Measurements from ENCODE around the gene CDY2A. TPM values are rescaled to one million over a fixed set of nuclear protein-coding genes. Genes with fewer than 3 reads are reported as not detected.
"Not testable (repeated sequence)": the region's sequence is repeated elsewhere in the genome, so short reads cannot be mapped to it uniquely, and the experiment has no call there.

The CDY2A gene
- total RNA-seq = not detected in 2 replicates
- long read RNA-seq = 0 reads

GRCh38 chrY:18025487-18025886 is at the start of gene CDY2A:
Gene CDY2A, plus strand, starts transcription at chrY:18025787. Its CDS starts 328 bp downstream, at chrY:18026115.
- not testable (repeated sequence) for H3K4me1 Mint-ChIP-seq (ENCODE audit: unreplicated experiment); H3K27ac Mint-ChIP-seq (ENCODE audit: unreplicated experiment); H3K27me3 Mint-ChIP-seq (ENCODE audit: unreplicated experiment); H3K36me3 Mint-ChIP-seq (ENCODE audit: unreplicated experiment); H3K9me3 Mint-ChIP-seq (ENCODE audit: unreplicated experiment); H3K4me3 Mint-ChIP-seq (ENCODE audit: unreplicated experiment); DNase-seq (ENCODE audit: extremely low spot score, unreplicated experiment)

- not testable (repeated sequence) for H3K9me3 Mint-ChIP-seq (ENCODE audit: unreplicated experiment); H3K27me3 Mint-ChIP-seq (ENCODE audit: unreplicated experiment); H3K4me3 Mint-ChIP-seq (ENCODE audit: unreplicated experiment); H3K27ac Mint-ChIP-seq (ENCODE audit: unreplicated experiment); DNase-seq (ENCODE audit: extremely low spot score, unreplicated experiment); H3K4me1 Mint-ChIP-seq (ENCODE audit: unreplicated experiment); H3K36me3 Mint-ChIP-seq (ENCODE audit: unreplicated experiment)
These were observed 28.0 kb upstream of the CDY2A start for GRCh38 chrY:17997586-17997985.

GRCh38 chrY:17998266-17998665 is 27.3 kb upstream of the CDY2A start:
- not testable (repeated sequence) for DNase-seq (ENCODE audit: extremely low spot score, unreplicated experiment); H3K9me3 Mint-ChIP-seq (ENCODE audit: unreplicated experiment); H3K4me1 Mint-ChIP-seq (ENCODE audit: unreplicated experiment); H3K36me3 Mint-ChIP-seq (ENCODE audit: unreplicated experiment); H3K27me3 Mint-ChIP-seq (ENCODE audit: unreplicated experiment); H3K27ac Mint-ChIP-seq (ENCODE audit: unreplicated experiment); H3K4me3 Mint-ChIP-seq (ENCODE audit: unreplicated experiment)

GRCh38 chrY:18023897-18024296 is 1.7 kb upstream of the CDY2A start:
- DNase-seq (ENCODE audit: extremely low spot score, unreplicated experiment); H3K4me3 Mint-ChIP-seq (ENCODE audit: unreplicated experiment); H3K4me1 Mint-ChIP-seq (ENCODE audit: unreplicated experiment); H3K27ac Mint-ChIP-seq (ENCODE audit: unreplicated experiment); H3K9me3 Mint-ChIP-seq (ENCODE audit: unreplicated experiment); H3K27me3 Mint-ChIP-seq (ENCODE audit: unreplicated experiment); H3K36me3 Mint-ChIP-seq (ENCODE audit: unreplicated experiment): not testable (repeated sequence)

- not testable (repeated sequence) for H3K36me3 Mint-ChIP-seq (ENCODE audit: unreplicated experiment); H3K27me3 Mint-ChIP-seq (ENCODE audit: unreplicated experiment); H3K4me1 Mint-ChIP-seq (ENCODE audit: unreplicated experiment); H3K27ac Mint-ChIP-seq (ENCODE audit: unreplicated experiment); H3K9me3 Mint-ChIP-seq (ENCODE audit: unreplicated experiment); H3K4me3 Mint-ChIP-seq (ENCODE audit: unreplicated experiment); DNase-seq (ENCODE audit: extremely low spot score, unreplicated experiment)
These were observed 3.3 kb downstream of the CDY2A start for GRCh38 chrY:18028845-18029244.

- H3K9me3 Mint-ChIP-seq (ENCODE audit: unreplicated experiment); H3K4me3 Mint-ChIP-seq (ENCODE audit: unreplicated experiment); H3K27me3 Mint-ChIP-seq (ENCODE audit: unreplicated experiment): not testable (repeated sequence)
These were observed 4.6 kb downstream of the CDY2A start for GRCh38 chrY:18030178-18030577.

GRCh38 chrY:18034100-18034814 is 8.7 kb downstream of the CDY2A start:
- H3K4me1 Mint-ChIP-seq (ENCODE audit: unreplicated experiment); H3K27me3 Mint-ChIP-seq (ENCODE audit: unreplicated experiment); H3K4me3 Mint-ChIP-seq (ENCODE audit: unreplicated experiment); H3K9me3 Mint-ChIP-seq (ENCODE audit: unreplicated experiment); DNase-seq (ENCODE audit: extremely low spot score, unreplicated experiment); H3K36me3 Mint-ChIP-seq (ENCODE audit: unreplicated experiment); H3K27ac Mint-ChIP-seq (ENCODE audit: unreplicated experiment): not testable (repeated sequence)

More at GRCh38 chrY:18030178-18030577, 4.6 kb downstream of the CDY2A start:
- not testable (repeated sequence) for H3K36me3 Mint-ChIP-seq (ENCODE audit: unreplicated experiment); H3K27ac Mint-ChIP-seq (ENCODE audit: unreplicated experiment); H3K4me1 Mint-ChIP-seq (ENCODE audit: unreplicated experiment); DNase-seq (ENCODE audit: extremely low spot score, unreplicated experiment)

- not testable (repeated sequence) for H3K27me3 Mint-ChIP-seq (ENCODE audit: unreplicated experiment); H3K27ac Mint-ChIP-seq (ENCODE audit: unreplicated experiment); H3K4me1 Mint-ChIP-seq (ENCODE audit: unreplicated experiment); H3K4me3 Mint-ChIP-seq (ENCODE audit: unreplicated experiment); H3K36me3 Mint-ChIP-seq (ENCODE audit: unreplicated experiment); H3K9me3 Mint-ChIP-seq (ENCODE audit: unreplicated experiment); DNase-seq (ENCODE audit: extremely low spot score, unreplicated experiment)
These were observed 9.3 kb downstream of the CDY2A start for GRCh38 chrY:18034864-18035263.

GRCh38 chrY:18044990-18045389 is 19.4 kb downstream of the CDY2A start:
- not testable (repeated sequence) for H3K4me3 Mint-ChIP-seq (ENCODE audit: unreplicated experiment); H3K36me3 Mint-ChIP-seq (ENCODE audit: unreplicated experiment); H3K27me3 Mint-ChIP-seq (ENCODE audit: unreplicated experiment); DNase-seq (ENCODE audit: extremely low spot score, unreplicated experiment); H3K27ac Mint-ChIP-seq (ENCODE audit: unreplicated experiment); H3K9me3 Mint-ChIP-seq (ENCODE audit: unreplicated experiment); H3K4me1 Mint-ChIP-seq (ENCODE audit: unreplicated experiment)

GRCh38 chrY:18048149-18049040 is 22.8 kb downstream of the CDY2A start:
- H3K36me3 Mint-ChIP-seq (ENCODE audit: unreplicated experiment); H3K27me3 Mint-ChIP-seq (ENCODE audit: unreplicated experiment); H3K27ac Mint-ChIP-seq (ENCODE audit: unreplicated experiment); H3K4me3 Mint-ChIP-seq (ENCODE audit: unreplicated experiment); DNase-seq (ENCODE audit: extremely low spot score, unreplicated experiment); H3K4me1 Mint-ChIP-seq (ENCODE audit: unreplicated experiment); H3K9me3 Mint-ChIP-seq (ENCODE audit: unreplicated experiment): not testable (repeated sequence)

- not testable (repeated sequence) for H3K4me3 Mint-ChIP-seq (ENCODE audit: unreplicated experiment); H3K9me3 Mint-ChIP-seq (ENCODE audit: unreplicated experiment); H3K27ac Mint-ChIP-seq (ENCODE audit: unreplicated experiment); H3K36me3 Mint-ChIP-seq (ENCODE audit: unreplicated experiment); DNase-seq (ENCODE audit: extremely low spot score, unreplicated experiment); H3K27me3 Mint-ChIP-seq (ENCODE audit: unreplicated experiment); H3K4me1 Mint-ChIP-seq (ENCODE audit: unreplicated experiment)
These were observed 23.5 kb downstream of the CDY2A start for GRCh38 chrY:18049061-18049460.

GRCh38 chrY:18056473-18056872 is 30.9 kb downstream of the CDY2A start:
- H3K9me3 Mint-ChIP-seq (ENCODE audit: unreplicated experiment); DNase-seq (ENCODE audit: extremely low spot score, unreplicated experiment); H3K4me3 Mint-ChIP-seq (ENCODE audit: unreplicated experiment); H3K27ac Mint-ChIP-seq (ENCODE audit: unreplicated experiment); H3K36me3 Mint-ChIP-seq (ENCODE audit: unreplicated experiment); H3K27me3 Mint-ChIP-seq (ENCODE audit: unreplicated experiment); H3K4me1 Mint-ChIP-seq (ENCODE audit: unreplicated experiment): not testable (repeated sequence)

Data from osteocyte (in vitro differentiated cells).